Keratinocyte (primary cell): ENCODE measurements around the gene CCR8. TPM values are rescaled to one million over a fixed set of nuclear protein-coding genes. Genes with fewer than 3 reads are reported as not detected.

Experiments
- DNase-seq: peaks from one replicate; pipeline ENCODE4 v3.0.0-alpha.2; 2011; ENCODE audit warnings: low read depth, missing footprints, low spot score
- FAIRE-seq: peaks from 2 replicates; lab custom pipeline; 2011; peaks lifted over from hg19 to GRCh38; lab: Jason Lieb, UNC
- H2AFZ ChIP-seq: 2 replicates; pipeline ENCODE4 v1.6.0; 2012; ENCODE audit warnings: low read length, control low read depth, inconsistent platforms; ENCODE audit not compliant: control insufficient read depth
- H3K27ac ChIP-seq: 2 replicates; pipeline ENCODE4 v1.5.1; 2011; ENCODE audit warnings: low read length; ENCODE audit not compliant: control insufficient read depth, insufficient read depth
- H3K27me3 ChIP-seq: 3 replicates; pipeline ENCODE4 v1.6.0; 2011; ENCODE audit warnings: low read length; ENCODE audit not compliant: control insufficient read depth, insufficient read depth; ENCODE audit errors: extremely low read depth
- H3K36me3 ChIP-seq, 2 experiments: 2 replicates in 1 of 2; 3 replicates in 1 of 2; pipeline ENCODE4 v1.5.1; 2011; ENCODE audit warnings: low read length in 2 of 2, mild to moderate bottlenecking in 1 of 2; ENCODE audit not compliant: control insufficient read depth in 2 of 2, insufficient read depth in 2 of 2; ENCODE audit errors: extremely low read depth in 1 of 2
- H3K4me1 ChIP-seq: 3 replicates; pipeline ENCODE4 v1.5.1; 2011; ENCODE audit warnings: low read length; ENCODE audit not compliant: control insufficient read depth, insufficient read depth; ENCODE audit errors: extremely low read depth
- H3K4me2 ChIP-seq: 3 replicates; pipeline ENCODE4 v1.6.0; 2011; ENCODE audit warnings: low read depth, low read length; ENCODE audit not compliant: control insufficient read depth, insufficient read depth; ENCODE audit errors: extremely low read depth
- H3K4me3 ChIP-seq, 3 experiments: fragments of 200-600 bp in 1 of 3; sonication (generic) in 1 of 3; 2 replicates in 2 of 3; 3 replicates in 1 of 3; pipeline ENCODE4 v1.5.1; 2011 to 2016; ENCODE audit warnings: low read length in 3 of 3, mild to moderate bottlenecking in 3 of 3, control low read depth in 2 of 3, inconsistent platforms in 1 of 3, low read depth in 1 of 3, mixed read lengths in 1 of 3, mixed run types in 1 of 3, moderate library complexity in 1 of 3; ENCODE audit not compliant: control insufficient read depth in 2 of 3, insufficient read depth in 2 of 3; ENCODE audit errors: extremely low read depth in 1 of 3
- H3K79me2 ChIP-seq: 2 replicates; pipeline ENCODE4 v1.6.0; 2012; ENCODE audit warnings: low read length; ENCODE audit not compliant: control insufficient read depth, insufficient read depth
- H3K9ac ChIP-seq: 3 replicates; pipeline ENCODE4 v1.6.0; 2011; ENCODE audit warnings: low read length; ENCODE audit not compliant: control insufficient read depth, insufficient read depth; ENCODE audit errors: extremely low read depth
- H3K9me1 ChIP-seq: 3 replicates; pipeline ENCODE4 v1.6.0; 2011; ENCODE audit warnings: low read length; ENCODE audit not compliant: control insufficient read depth, insufficient read depth; ENCODE audit errors: extremely low read depth
- H3K9me3 ChIP-seq: 2 replicates; pipeline ENCODE4 v1.5.1; 2012; ENCODE audit warnings: low read depth, low read length; ENCODE audit not compliant: control insufficient read depth
- H4K20me1 ChIP-seq: 3 replicates; pipeline ENCODE4 v1.6.0; 2011; ENCODE audit warnings: low read length; ENCODE audit not compliant: control insufficient read depth, insufficient read depth; ENCODE audit errors: extremely low read depth
- CTCF ChIP-seq, 3 experiments: IDR thresholded peaks in 1 of 3; conservative IDR thresholded peaks in 1 of 3; optimal IDR thresholded peaks in 1 of 3; 2 replicates in 2 of 3; 3 replicates in 1 of 3; pipeline versions ENCODE3 to v1.5.1; 2011; ENCODE audit warnings: low read length in 3 of 3, mild to moderate bottlenecking in 3 of 3, moderate library complexity in 2 of 3, control low read depth in 1 of 3, inconsistent platforms in 1 of 3; ENCODE audit not compliant: insufficient read depth in 2 of 3; ENCODE audit errors: extremely low read depth in 1 of 3
- EZH2 ChIP-seq: IDR thresholded peaks from one replicate; pipeline ENCODE4 v1.6.1; 2012; ENCODE audit warnings: inconsistent platforms, mild to moderate bottlenecking, low read length, moderate library complexity
- dilution Hi-C: fragments of 300-500 bp; cut with MboI; formaldehyde crosslinking; loops from one replicate; pipeline ENCODE4 v1.7.0; 2020; ENCODE audit warnings: low sequenced_read_pairs; ENCODE audit not compliant: extremely low pct_ligation_motif_present
- polyA plus RNA-seq, 5 experiments: library from polyadenylated mRNA; depleted of rRNA in 3 of 5; stranded (reverse) in 3 of 5; stranded (forward) in 1 of 5; unstranded in 1 of 5; fragments of >200 nt; gene quantifications; 1 replicate in 1 of 5; 2 replicates in 3 of 5; 3 replicates in 1 of 5; pipeline versions ENCODE4 v1.2.1 to v1.2.3, GENCODE V29; 2011 to 2012; ENCODE audit warnings: missing spikeins in 2 of 5, low read depth in 1 of 5, low replicate concordance in 1 of 5

Gene CCR8
- polyA plus RNA-seq, 1 donor (not counting 4 experiments of a cell fraction or from before 2014, with no cell fraction given), result not detected

GRCh38 chr3:39315420-39315819 is 14.1 kb upstream of the CCR8 start:
- dilution Hi-C loops, result no loop called here
- no peak overlapping the region for H3K9ac ChIP-seq
- FAIRE-seq, result no peak

GRCh38 chr3:39317571-39318169 is 11.8 kb upstream of the CCR8 start:
- no peak for FAIRE-seq
- Histone ChIP-seq H3K4me3 (no peak overlapping the region), H3K9ac (no peak overlapping the region), H3K9me3 (no peaks in the 10 kb centered on the region), H4K20me1 (no peaks in the 10 kb centered on the region), H3K4me2 (no peak overlapping the region), H3K79me2 (no peaks in the 10 kb centered on the region), H3K27me3 (no peaks in the 10 kb centered on the region), H3K36me3 (no peaks in the 10 kb centered on the region), H2AFZ (no peak overlapping the region), H3K9me1 (no peaks in the 10 kb centered on the region), H3K4me1 (no peaks in the 10 kb centered on the region), H3K27ac (no peak overlapping the region)
- dilution Hi-C loops, result no loop called here
- TF ChIP-seq EZH2, result no peak
- TF ChIP-seq CTCF (optimal IDR thresholded peaks at IDR 0.05 in 1 of 3, IDR thresholded peaks at IDR 0.05 in 1 of 3, conservative IDR thresholded peaks at IDR 0.05 in 1 of 3; ENCODE audit: extremely low read depth in 1 of 3, insufficient read depth in 2 of 3, low read length in 3 of 3), result no peak
- DNase-seq, result no peak

More at GRCh38 chr3:39315420-39315819, 14.1 kb upstream of the CCR8 start:
- H3K9me3 ChIP-seq, result no peaks in the 10 kb centered on the region
- no peaks in the 10 kb centered on the region for H3K9me1 ChIP-seq
- H2AFZ ChIP-seq, result no peak overlapping the region
- H3K27ac ChIP-seq, result no peak overlapping the region
- TF ChIP-seq CTCF (optimal IDR thresholded peaks at IDR 0.05 in 1 of 3, IDR thresholded peaks at IDR 0.05 in 1 of 3, conservative IDR thresholded peaks at IDR 0.05 in 1 of 3; ENCODE audit: extremely low read depth in 1 of 3, insufficient read depth in 2 of 3, low read length in 3 of 3) (no peak), EZH2 (no peak)
- DNase-seq, result no peak
- H3K36me3 ChIP-seq, result no peaks in the 10 kb centered on the region
- no peaks in the 10 kb centered on the region for H4K20me1 ChIP-seq
- H3K27me3 ChIP-seq, result no peaks in the 10 kb centered on the region
- H3K4me2 ChIP-seq, result no peak overlapping the region
- H3K4me1 ChIP-seq, result no peaks in the 10 kb centered on the region
- no peak overlapping the region for H3K4me3 ChIP-seq
- H3K79me2 ChIP-seq, result no peaks in the 10 kb centered on the region
